Testis (tissue), 3 donors: ENCODE measurements around the gene CDH2. TPM values are rescaled to one million over a fixed set of nuclear protein-coding genes. Genes with fewer than 3 reads are reported as not detected.

ENCODE experiments used
- DNase-seq: peaks from one replicate; pipeline ENCODE4 v3.0.0-alpha.2; 2019
- H3K27ac ChIP-seq, 2 donors: fragments of 200-600 bp; sonication (generic); one replicate each; pipeline ENCODE4 v1.5.1; 2019
- H3K27me3 ChIP-seq: fragments of 200-600 bp; sonication (generic); one replicate; pipeline ENCODE4 v1.5.1; 2019
- H3K36me3 ChIP-seq: fragments of 200-600 bp; sonication (generic); one replicate; pipeline ENCODE4 v1.5.1; 2017; ENCODE audit warnings: low read depth; ENCODE audit errors: missing control alignments
- H3K4me1 ChIP-seq: fragments of 200-600 bp; sonication (generic); one replicate; pipeline ENCODE4 v1.5.1; 2019
- H3K4me3 ChIP-seq, 2 donors: fragments of 200-600 bp; sonication (generic); one replicate each; pipeline ENCODE4 v1.5.1; 2017 to 2019
- H3K9me3 ChIP-seq: fragments of 200-600 bp; sonication (generic); one replicate; pipeline ENCODE4 v1.5.1; 2017
- CTCF ChIP-seq, 3 experiments: fragments of 450-650 bp in 2 of 3; fragments of 200-600 bp in 1 of 3; sonication (generic) in 1 of 3; IDR thresholded peaks; one replicate each; pipeline ENCODE4 v1.5.1; 2016 to 2019; ENCODE audit warnings: antibody characterized with exemption in 3 of 3, mild to moderate bottlenecking in 2 of 3, moderate library complexity in 1 of 3
- POLR2A ChIP-seq: fragments of 450-650 bp; IDR thresholded peaks from one replicate; pipeline ENCODE4 v1.6.1; 2017; ENCODE audit warnings: antibody characterized with exemption, mild to moderate bottlenecking, moderate library complexity
- WGBS, 2 donors: methylation state at CpG; one replicate each; pipeline ENCODE4 v1.1.5; 2018; 5-methylcytosine and 5-hydroxymethylcytosine counted together
- intact Hi-C: fragments of 100-400 bp; cut with DNase I; formaldehyde crosslinking; loops from one replicate; pipeline ENCODE4 v1.15.1; 2023; ENCODE audit warnings: low total_unique reads
- polyA plus RNA-seq: library from polyadenylated mRNA; stranded (reverse); fragments of 350-450 nt; fragmentation: Illumina TruSeq; extraction: RNeasy Lipid Tissue Mini Kit (QIAGEN cat#74804); gene quantifications from one replicate; pipeline ENCODE4 v1.2.3, GENCODE V29; 2014; ENCODE audit warnings: low read depth, low replicate concordance; ENCODE audit not compliant: insufficient read depth
- total RNA-seq, 2 donors: library from RNA; depleted of rRNA; stranded (reverse); fragments of >200 nt; gene quantifications; one replicate each; pipeline ENCODE4 v1.2.3, GENCODE V29; 2016

The CDH2 gene
- total and polyA plus RNA-seq, 3 donors from 2014 or later: 98.6 to 165 (median 128) TPM

- H3K27ac ChIP-seq: no peak overlapping the region
- H3K4me1 ChIP-seq: peaks cover 20% of the 10 kb centered on the region
- no peak for DNase-seq
- TF ChIP-seq CTCF (IDR thresholded peaks at IDR 0.05) (no peak), POLR2A (no peak)
- H3K36me3 ChIP-seq: no peaks in the 10 kb centered on the region
- H3K4me3 ChIP-seq: no peak overlapping the region
- no peaks in the 10 kb centered on the region for H3K27me3 ChIP-seq
- 93 to 100% methylated on average over 2 of the region's 2 CpGs for WGBS, 2 donors
- H3K9me3 ChIP-seq: no peaks in the 10 kb centered on the region
- intact Hi-C loops: no loop called here
These were observed 61.8 kb downstream of the CDH2 start for GRCh38 chr18:28115149-28115550.

GRCh38 chr18:28114472-28114871, 62.5 kb downstream of the CDH2 start:
- H3K27me3 ChIP-seq: no peaks in the 10 kb centered on the region
- TF ChIP-seq CTCF (IDR thresholded peaks at IDR 0.05): no peak
- no peak for TF ChIP-seq POLR2A
- DNase-seq: no peak
- H3K4me3 ChIP-seq: no peak overlapping the region
- H3K9me3 ChIP-seq: no peaks in the 10 kb centered on the region
- H3K27ac ChIP-seq: no peak overlapping the region
- H3K36me3 ChIP-seq: no peaks in the 10 kb centered on the region
- intact Hi-C loops: no loop called here
- WGBS, 2 donors: 64 to 80% methylated on average over 3 of the region's 3 CpGs
- peaks cover 25% of the 10 kb centered on the region for H3K4me1 ChIP-seq

GRCh38 chr18:28113271-28114029, 63.5 kb downstream of the CDH2 start:
- no peak for TF ChIP-seq CTCF (IDR thresholded peaks at IDR 0.05)
- no peak for TF ChIP-seq POLR2A
- peaks cover 25% of the 10 kb centered on the region for H3K4me1 ChIP-seq
- no peaks in the 10 kb centered on the region for H3K9me3 ChIP-seq
- 70 to 87% methylated on average over 3 of the region's 3 CpGs for WGBS, 2 donors
- intact Hi-C loops: no loop called here
- no peak overlapping the region for H3K4me3 ChIP-seq
- H3K27ac ChIP-seq: no peak overlapping the region
- H3K36me3 ChIP-seq: no peaks in the 10 kb centered on the region
- H3K27me3 ChIP-seq: no peaks in the 10 kb centered on the region
- no peak for DNase-seq

GRCh38 chr18:28112056-28112470, 64.9 kb downstream of the CDH2 start:
- Histone ChIP-seq H3K36me3 (no peaks in the 10 kb centered on the region), H3K9me3 (no peaks in the 10 kb centered on the region), H3K4me3 (no peak overlapping the region), H3K27ac (peak overlapping the region; percentile 54 to 72), H3K27me3 (no peaks in the 10 kb centered on the region), H3K4me1 (peaks cover 25% of the 10 kb centered on the region)
- DNase-seq: no peak
- intact Hi-C loops: no loop called here
- WGBS, 2 donors: 38 to 51% methylated on average over 5 of the region's 5 CpGs
- TF ChIP-seq POLR2A (no peak), CTCF (IDR thresholded peaks at IDR 0.05) (no peak)

GRCh38 chr18:28110924-28111323, 66.0 kb downstream of the CDH2 start:
- WGBS, 2 donors: 66 to 82% methylated on average over 9 of the region's 9 CpGs
- Histone ChIP-seq H3K36me3 (no peaks in the 10 kb centered on the region), H3K27ac (peak overlapping the region in 1 of 2 donors; percentile 54), H3K9me3 (no peaks in the 10 kb centered on the region), H3K27me3 (no peaks in the 10 kb centered on the region), H3K4me1 (peaks cover 25% of the 10 kb centered on the region), H3K4me3 (no peak overlapping the region)
- DNase-seq: peak; percentile 68
- no peak for TF ChIP-seq POLR2A
- TF ChIP-seq CTCF (IDR thresholded peaks at IDR 0.05): no peak
- intact Hi-C loops: no loop called here
